ENCODE data around the gene RTN4R. TPM values are rescaled to one million over a fixed set of nuclear protein-coding genes. Genes with fewer than 3 reads are reported as not detected.

The RTN4R gene
- total and polyA plus RNA-seq, 9 of the 15 experiments (the other 6 are each of a cell fraction or from before 2014, with no cell fraction given), result 0.04 to 2.8 (median 1.4) TPM; not detected in 3

- TF ChIP-seq NR2C1 (IDR thresholded peaks at IDR 0.05), result no peak
- no peak for TF ChIP-seq NR2C1 (tag; IDR thresholded peaks at IDR 0.05)
- TF ChIP-seq ZNF696 (CRISPR knock-in tag; conservative IDR thresholded peaks at IDR 0.05), result no peak
- TF ChIP-seq RBM17 (IDR thresholded peaks at IDR 0.05; ENCODE audit: borderline replicate concordance, low read depth, low read length), result no peak
- TF ChIP-seq ATF6 (CRISPR knock-in tag; IDR thresholded peaks at IDR 0.05), result no peak
- no peak for TF ChIP-seq HMG20B (CRISPR knock-in tag; IDR thresholded peaks at IDR 0.05)
- TF ChIP-seq TCF15 (CRISPR knock-in tag; IDR thresholded peaks at IDR 0.05), result 0 out of 2 replicates have a peak, but pooled peaks have one; percentile 51
- no peak for TF ChIP-seq TGIF2 (CRISPR knock-in tag; IDR thresholded peaks at IDR 0.05)
- TF ChIP-seq TRIM24 (IDR thresholded peaks at IDR 0.05), result no peak
- TF ChIP-seq BHLHE40 (IDR thresholded peaks at IDR 0.05; ENCODE audit: low read length), result no peak; the same call in 1 of the 2 replicates
- no peak for TF ChIP-seq BCOR (IDR thresholded peaks at IDR 0.05)
- TF ChIP-seq ZNF408 (CRISPR knock-in tag; IDR thresholded peaks at IDR 0.05; ENCODE audit: low read depth), result no peak
- TF ChIP-seq SIRT6 (IDR thresholded peaks at IDR 0.05; ENCODE audit: low read depth, low read length), result no peak
These were observed 48.8 kb upstream of the RTN4R start (continued) for GRCh38 chr22:20316844-20317401.

All from K562 (cell line).